ENCODE measurements around the gene TMEM178B.

TMEM178B gene

GRCh38 chr7:141119187-141119586, 45.3 kb downstream of the TMEM178B start:
- TF ChIP-seq CTCF (IDR thresholded peaks at IDR 0.05; ENCODE audit: control insufficient read depth, extremely low read depth, insufficient read depth) = no peak
- no peak for DNase-seq (ENCODE audit: low read depth)
- H3K4me3 ChIP-seq (ENCODE audit: low read depth, low read length) = no peak overlapping the region

- TF ChIP-seq CTCF (IDR thresholded peaks at IDR 0.05; ENCODE audit: control insufficient read depth, extremely low read depth, insufficient read depth) = no peak
- no peak overlapping the region for H3K4me3 ChIP-seq (ENCODE audit: low read depth, low read length)
- peak; percentile 25 for DNase-seq (ENCODE audit: low read depth)
Measured at GRCh38 chr7:141122736-141123135, 48.9 kb downstream of the TMEM178B start.

GRCh38 chr7:141123522-141123921, 49.7 kb downstream of the TMEM178B start:
- no peak for DNase-seq (ENCODE audit: low read depth)
- no peak for TF ChIP-seq CTCF (IDR thresholded peaks at IDR 0.05; ENCODE audit: control insufficient read depth, extremely low read depth, insufficient read depth)

GRCh38 chr7:141126107-141126506, 52.2 kb downstream of the TMEM178B start:
- H3K4me3 ChIP-seq (ENCODE audit: low read depth, low read length) = no peak overlapping the region
- TF ChIP-seq CTCF (IDR thresholded peaks at IDR 0.05; ENCODE audit: control insufficient read depth, extremely low read depth, insufficient read depth) = no peak
- no peak for DNase-seq (ENCODE audit: low read depth)

More at GRCh38 chr7:141123522-141123921, 49.7 kb downstream of the TMEM178B start:
- no peak overlapping the region for H3K4me3 ChIP-seq (ENCODE audit: low read depth, low read length)

GRCh38 chr7:141128506-141128905, 54.6 kb downstream of the TMEM178B start:
- TF ChIP-seq CTCF (IDR thresholded peaks at IDR 0.05; ENCODE audit: control insufficient read depth, extremely low read depth, insufficient read depth) = no peak
- no peak for DNase-seq (ENCODE audit: low read depth)
- H3K4me3 ChIP-seq (ENCODE audit: low read depth, low read length) = no peak overlapping the region

GRCh38 chr7:141128931-141129330, 55.1 kb downstream of the TMEM178B start:
- H3K4me3 ChIP-seq (ENCODE audit: low read depth, low read length) = no peak overlapping the region
- TF ChIP-seq CTCF (IDR thresholded peaks at IDR 0.05; ENCODE audit: control insufficient read depth, extremely low read depth, insufficient read depth) = no peak
- no peak for DNase-seq (ENCODE audit: low read depth)

- TF ChIP-seq CTCF (IDR thresholded peaks at IDR 0.05; ENCODE audit: control insufficient read depth, extremely low read depth, insufficient read depth) = no peak
- DNase-seq (ENCODE audit: low read depth) = no peak
- no peak overlapping the region for H3K4me3 ChIP-seq (ENCODE audit: low read depth, low read length)
Measured at GRCh38 chr7:141132671-141133070, 58.8 kb downstream of the TMEM178B start.
